Activated naive CD8-positive, alpha-beta T cell treated with anti-CD3 and anti-CD28 coated beads, Interleukin-2, amount 10 ng/mL, durations not matched to agents 7 days and 5 days (primary cell): ENCODE measurements around the gene VWA5B1. TPM values are rescaled to one million over a fixed set of nuclear protein-coding genes. Genes with fewer than 3 reads are reported as not detected.
"Not testable (repeated sequence)": the region's sequence is repeated elsewhere in the genome, so short reads cannot be mapped to it uniquely, and the experiment has no call there.

ENCODE experiments used
- ATAC-seq: fragments of 150-1000 bp; cut with Tn5 transposase; one replicate; pipeline ENCODE4 v1.10.0; 2021; ENCODE audit warnings: low read depth, moderate library complexity
- POLR2A ChIA-PET: fragments of 350-600 bp; sonication (Branson Sonifier 250); formaldehyde crosslinking; loops from one replicate; lab custom pipeline; 2021; ENCODE audit warnings: antibody characterized with exemption; lab: Charles Lee
- DNase-seq: peaks from one replicate; pipeline ENCODE4 v3.0.0; 2021
- H3K27ac Mint-ChIP-seq: one replicate; pipeline ENCODE4 v1.8.0; 2022; ENCODE audit warnings: mild to moderate bottlenecking, mixed read lengths
- H3K27me3 Mint-ChIP-seq: one replicate; pipeline ENCODE4 v1.8.0; 2022; ENCODE audit warnings: mild to moderate bottlenecking, moderate library complexity, mixed read lengths
- H3K36me3 Mint-ChIP-seq: one replicate; pipeline ENCODE4 v1.8.0; 2021; ENCODE audit warnings: mild to moderate bottlenecking, mixed read lengths
- H3K4me1 Mint-ChIP-seq: one replicate; pipeline ENCODE4 v1.8.0; 2021; ENCODE audit warnings: mixed read lengths
- H3K4me3 Mint-ChIP-seq: one replicate; pipeline ENCODE4 v1.8.0; 2022; ENCODE audit warnings: mild to moderate bottlenecking, moderate library complexity, mixed read lengths
- H3K9me3 Mint-ChIP-seq: one replicate; pipeline ENCODE4 v1.8.0; 2021; ENCODE audit warnings: mixed read lengths
- total RNA-seq, 2 experiments: library from RNA; stranded (reverse); gene quantifications; one replicate each; pipeline ENCODE4 v1.2.3, GENCODE V29; 2021

The VWA5B1 gene
- total RNA-seq, 2 experiments from 2014 or later = not detected

GRCh38 chr1:20287696-20288095 lies 3.0 kb upstream of the VWA5B1 start:
- H3K36me3 Mint-ChIP-seq, H3K27ac Mint-ChIP-seq, DNase-seq, H3K9me3 Mint-ChIP-seq, ATAC-seq, H3K4me3 Mint-ChIP-seq, POLR2A ChIA-PET: not testable (repeated sequence)
- peaks cover 67% of the 10 kb centered on the region for H3K27me3 Mint-ChIP-seq
- H3K4me1 Mint-ChIP-seq = peaks cover 14% of the 10 kb centered on the region

- POLR2A ChIA-PET = no interaction called here
- no peaks in the 10 kb centered on the region for H3K9me3 Mint-ChIP-seq
These were observed 990 bp downstream of the VWA5B1 start for GRCh38 chr1:20291645-20292084.

GRCh38 chr1:20298626-20299025 lies 8.0 kb downstream of the VWA5B1 start:
- Mint-ChIP-seq H3K9me3 (no peaks in the 10 kb centered on the region), H3K4me3 (no peak overlapping the region), H3K36me3 (no peaks in the 10 kb centered on the region), H3K27ac (no peak overlapping the region), H3K27me3 (peaks cover 8% of the 10 kb centered on the region), H3K4me1 (no peaks in the 10 kb centered on the region)
- ATAC-seq (no peak), DNase-seq (no peak)
- POLR2A ChIA-PET = no interaction called here

More at GRCh38 chr1:20291645-20292084, 990 bp downstream of the VWA5B1 start:
- H3K4me3 Mint-ChIP-seq = peak overlapping the region; percentile 61
- no peaks in the 10 kb centered on the region for H3K36me3 Mint-ChIP-seq
- H3K27me3 Mint-ChIP-seq = peaks cover 44% of the 10 kb centered on the region
- DNase-seq (peak; percentile 40), ATAC-seq (peak; percentile 65)
- peaks cover 14% of the 10 kb centered on the region for H3K4me1 Mint-ChIP-seq
- H3K27ac Mint-ChIP-seq = no peak overlapping the region

- no peak overlapping the region for H3K27ac Mint-ChIP-seq
- peaks cover 19% of the 10 kb centered on the region for H3K27me3 Mint-ChIP-seq
- no peaks in the 10 kb centered on the region for H3K36me3 Mint-ChIP-seq
- no peaks in the 10 kb centered on the region for H3K9me3 Mint-ChIP-seq
- H3K4me1 Mint-ChIP-seq = no peaks in the 10 kb centered on the region
- no peak for ATAC-seq
- DNase-seq = no peak
- no peak overlapping the region for H3K4me3 Mint-ChIP-seq
- POLR2A ChIA-PET = no interaction called here
These were observed 10.9 kb downstream of the VWA5B1 start for GRCh38 chr1:20301463-20302107.

GRCh38 chr1:20302108-20302471 lies 11.4 kb downstream of the VWA5B1 start:
- Mint-ChIP-seq H3K27me3 (peaks cover 15% of the 10 kb centered on the region), H3K4me1 (no peaks in the 10 kb centered on the region), H3K4me3 (no peak overlapping the region), H3K9me3 (no peaks in the 10 kb centered on the region), H3K36me3 (no peaks in the 10 kb centered on the region), H3K27ac (no peak overlapping the region)
- ATAC-seq (no peak), DNase-seq (no peak)
- POLR2A ChIA-PET = no interaction called here

GRCh38 chr1:20307026-20307425 lies 16.4 kb downstream of the VWA5B1 start:
- H3K9me3 Mint-ChIP-seq = no peaks in the 10 kb centered on the region
- POLR2A ChIA-PET = no interaction called here

GRCh38 chr1:20308569-20308968 lies 17.9 kb downstream of the VWA5B1 start:
- no peaks in the 10 kb centered on the region for H3K4me1 Mint-ChIP-seq
- peaks cover 14% of the 10 kb centered on the region for H3K27me3 Mint-ChIP-seq
- H3K4me3 Mint-ChIP-seq = no peak overlapping the region
- no peak overlapping the region for H3K27ac Mint-ChIP-seq
- no peaks in the 10 kb centered on the region for H3K9me3 Mint-ChIP-seq
- POLR2A ChIA-PET = no interaction called here
- no peaks in the 10 kb centered on the region for H3K36me3 Mint-ChIP-seq
- no peak for DNase-seq
- no peak for ATAC-seq

More at GRCh38 chr1:20307026-20307425, 16.4 kb downstream of the VWA5B1 start:
- Mint-ChIP-seq H3K27ac (no peak overlapping the region), H3K4me1 (no peaks in the 10 kb centered on the region), H3K36me3 (no peaks in the 10 kb centered on the region), H3K27me3 (peaks cover 14% of the 10 kb centered on the region), H3K4me3 (no peak overlapping the region)
- no peak for DNase-seq
- no peak for ATAC-seq

GRCh38 chr1:20311289-20311688 lies 20.6 kb downstream of the VWA5B1 start:
- no peak for ATAC-seq
- H3K27me3 Mint-ChIP-seq = peaks cover 5% of the 10 kb centered on the region
- no peaks in the 10 kb centered on the region for H3K9me3 Mint-ChIP-seq
- POLR2A ChIA-PET = no interaction called here
- no peaks in the 10 kb centered on the region for H3K36me3 Mint-ChIP-seq
- H3K4me1 Mint-ChIP-seq = no peaks in the 10 kb centered on the region
- no peak for DNase-seq
- no peak overlapping the region for H3K27ac Mint-ChIP-seq
- H3K4me3 Mint-ChIP-seq = no peak overlapping the region

- no peaks in the 10 kb centered on the region for H3K36me3 Mint-ChIP-seq
- H3K4me3 Mint-ChIP-seq = no peak overlapping the region
- peaks cover 5% of the 10 kb centered on the region for H3K27me3 Mint-ChIP-seq
- H3K9me3 Mint-ChIP-seq = no peaks in the 10 kb centered on the region
- H3K4me1 Mint-ChIP-seq = no peaks in the 10 kb centered on the region
- H3K27ac Mint-ChIP-seq = no peak overlapping the region
- no peak for DNase-seq
- POLR2A ChIA-PET = no interaction called here
- ATAC-seq = no peak
These were observed 21.6 kb downstream of the VWA5B1 start for GRCh38 chr1:20312310-20312709.

GRCh38 chr1:20312818-20313217 lies 22.1 kb downstream of the VWA5B1 start:
- no peak for ATAC-seq
- POLR2A ChIA-PET = no interaction called here

GRCh38 chr1:20317471-20317870 lies 26.8 kb downstream of the VWA5B1 start:
- no peak overlapping the region for H3K4me3 Mint-ChIP-seq
- H3K9me3 Mint-ChIP-seq = no peaks in the 10 kb centered on the region
- H3K27ac Mint-ChIP-seq = no peak overlapping the region
- H3K4me1 Mint-ChIP-seq = peaks cover 13% of the 10 kb centered on the region
- H3K36me3 Mint-ChIP-seq = no peaks in the 10 kb centered on the region
- ATAC-seq = no peak
- POLR2A ChIA-PET = no interaction called here
- no peak for DNase-seq
- peaks cover 9% of the 10 kb centered on the region for H3K27me3 Mint-ChIP-seq

More at GRCh38 chr1:20312818-20313217, 22.1 kb downstream of the VWA5B1 start:
- H3K4me3 Mint-ChIP-seq = no peak overlapping the region
- peaks cover 5% of the 10 kb centered on the region for H3K27me3 Mint-ChIP-seq
- no peaks in the 10 kb centered on the region for H3K36me3 Mint-ChIP-seq
- no peak overlapping the region for H3K27ac Mint-ChIP-seq
- H3K4me1 Mint-ChIP-seq = no peaks in the 10 kb centered on the region
- H3K9me3 Mint-ChIP-seq = no peaks in the 10 kb centered on the region
- no peak for DNase-seq

- POLR2A ChIA-PET = no interaction called here
- ATAC-seq (no peak), DNase-seq (no peak)
- Mint-ChIP-seq H3K27ac (no peak overlapping the region), H3K4me1 (peaks cover 20% of the 10 kb centered on the region), H3K4me3 (no peak overlapping the region), H3K27me3 (peaks cover 8% of the 10 kb centered on the region), H3K9me3 (no peaks in the 10 kb centered on the region), H3K36me3 (no peaks in the 10 kb centered on the region)
These were observed 27.8 kb downstream of the VWA5B1 start for GRCh38 chr1:20318521-20318920.

- Mint-ChIP-seq H3K4me3 (no peak overlapping the region), H3K27ac (no peak overlapping the region), H3K9me3 (no peaks in the 10 kb centered on the region), H3K36me3 (no peaks in the 10 kb centered on the region), H3K4me1 (peaks cover 20% of the 10 kb centered on the region), H3K27me3 (peaks cover 6% of the 10 kb centered on the region)
- POLR2A ChIA-PET = no interaction called here
- no peak for DNase-seq
- ATAC-seq = no peak
These were observed 28.3 kb downstream of the VWA5B1 start for GRCh38 chr1:20318971-20319370.

GRCh38 chr1:20319456-20320220 lies 29.0 kb downstream of the VWA5B1 start:
- H3K27ac Mint-ChIP-seq = no peak overlapping the region
- H3K4me3 Mint-ChIP-seq = no peak overlapping the region
- POLR2A ChIA-PET = no interaction called here
- peaks cover 20% of the 10 kb centered on the region for H3K4me1 Mint-ChIP-seq
- H3K27me3 Mint-ChIP-seq = peaks cover 6% of the 10 kb centered on the region
- no peaks in the 10 kb centered on the region for H3K9me3 Mint-ChIP-seq
- no peaks in the 10 kb centered on the region for H3K36me3 Mint-ChIP-seq
- DNase-seq (no peak), ATAC-seq (no peak)
